Muscle of back (tissue), 13 donors: ENCODE data around the gene ZDHHC3. TPM values are rescaled to one million over a fixed set of nuclear protein-coding genes. Genes with fewer than 3 reads are reported as not detected.

Experiments
- DNase-seq, 3 donors: peaks; one replicate each; pipeline versions ENCODE4 v3.0.0 to v3.0.0-alpha.2; 2013
- long read RNA-seq, 9 donors: transcript quantifications; one replicate each; lab custom pipeline, GENCODE V29; 2026
- polyA plus RNA-seq, 10 donors: library from polyadenylated mRNA; unstranded; fragments of 120-200 nt; gene quantifications; one replicate each; pipeline ENCODE4 v1.2.1, GENCODE V29; 2013; ENCODE audit not compliant: insufficient read length in 10 of 10

The ZDHHC3 gene, protein sequence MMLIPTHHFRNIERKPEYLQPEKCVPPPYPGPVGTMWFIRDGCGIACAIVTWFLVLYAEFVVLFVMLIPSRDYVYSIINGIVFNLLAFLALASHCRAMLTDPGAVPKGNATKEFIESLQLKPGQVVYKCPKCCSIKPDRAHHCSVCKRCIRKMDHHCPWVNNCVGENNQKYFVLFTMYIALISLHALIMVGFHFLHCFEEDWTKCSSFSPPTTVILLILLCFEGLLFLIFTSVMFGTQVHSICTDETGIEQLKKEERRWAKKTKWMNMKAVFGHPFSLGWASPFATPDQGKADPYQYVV
- polyA plus RNA-seq = 10 to 100 TPM; 38.2 to 52.7 (median 44.4) TPM
- long read RNA-seq, donor 1, partial matches to known transcripts = 0 of 2 reads
- long read RNA-seq, donor 1, other reads (novel, unspliced or antisense) = 0 of 2 reads
- long read RNA-seq, donor 2, partial matches to known transcripts = 0 of 3 reads
- long read RNA-seq, donor 2, other reads (novel, unspliced or antisense) = 0 of 3 reads
- long read RNA-seq, donor 3 = 0 reads
- long read RNA-seq, donor 4, partial matches to known transcripts = 0 of 3 reads
- long read RNA-seq, donor 4, other reads (novel, unspliced or antisense) = 0 of 3 reads
- long read RNA-seq, donor 5, partial matches to known transcripts = 78 of 596 reads
- long read RNA-seq, donor 5, other reads (novel, unspliced or antisense) = 513 of 596 reads
- long read RNA-seq, donor 6, transcript ZDHHC3-205 (7 exons, 2,687 nt) = major isoform, 8 of 9 reads
- long read RNA-seq, donor 6, partial matches to known transcripts = 0 of 9 reads
- long read RNA-seq, donor 6, other reads (novel, unspliced or antisense) = 0 of 9 reads
- long read RNA-seq, donor 7, transcript ZDHHC3-205 (7 exons, 2,687 nt) = major isoform, 5 of 5 reads
- long read RNA-seq, donor 7, partial matches to known transcripts = 0 of 5 reads
- long read RNA-seq, donor 7, other reads (novel, unspliced or antisense) = 0 of 5 reads
- long read RNA-seq, donor 8, partial matches to known transcripts = 0 of 3 reads
- long read RNA-seq, donor 8, other reads (novel, unspliced or antisense) = 0 of 3 reads
- long read RNA-seq, donor 9, partial matches to known transcripts = 0 of 1 reads
- long read RNA-seq, donor 9, other reads (novel, unspliced or antisense) = 0 of 1 reads

- peak; percentile 88 to 96 (median 92) for DNase-seq
These were observed at the start of gene ZDHHC3, which contains the start of gene EXOSC7 for GRCh38 chr3:44976002-44976815. Gene ZDHHC3, minus strand, starts transcription at chr3:44976174. Its CDS starts 16,738 bp downstream, at chr3:44959436. Gene EXOSC7, plus strand, starts transcription at chr3:44976244. Its CDS starts 34 bp downstream, at chr3:44976278.

GRCh38 chr3:45024542-45025255 lies 48.7 kb upstream of the ZDHHC3 start:
- DNase-seq = peak in 1 of 3 donors; percentile 67

DNA sequence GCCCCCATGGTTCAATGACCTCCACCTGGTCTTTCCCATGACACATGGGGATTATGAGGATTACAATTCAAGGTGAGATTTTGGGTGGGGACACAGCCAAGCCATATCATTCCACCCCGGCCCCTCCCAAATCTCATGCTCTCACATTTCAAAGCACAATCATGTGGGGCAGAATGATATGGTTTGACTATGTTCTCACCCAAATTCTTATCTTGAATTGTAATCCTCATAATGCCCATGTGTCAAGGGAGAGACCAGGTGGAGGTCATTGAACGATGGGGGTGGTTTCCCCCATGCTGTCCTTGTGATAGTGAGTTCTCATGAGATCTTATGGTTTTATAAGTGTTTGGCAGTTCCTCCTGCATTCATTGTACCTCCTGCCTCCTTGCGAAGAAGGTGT lies 47.7 kb upstream of the ZDHHC3 start:
- DNase-seq = no peak

DNA sequence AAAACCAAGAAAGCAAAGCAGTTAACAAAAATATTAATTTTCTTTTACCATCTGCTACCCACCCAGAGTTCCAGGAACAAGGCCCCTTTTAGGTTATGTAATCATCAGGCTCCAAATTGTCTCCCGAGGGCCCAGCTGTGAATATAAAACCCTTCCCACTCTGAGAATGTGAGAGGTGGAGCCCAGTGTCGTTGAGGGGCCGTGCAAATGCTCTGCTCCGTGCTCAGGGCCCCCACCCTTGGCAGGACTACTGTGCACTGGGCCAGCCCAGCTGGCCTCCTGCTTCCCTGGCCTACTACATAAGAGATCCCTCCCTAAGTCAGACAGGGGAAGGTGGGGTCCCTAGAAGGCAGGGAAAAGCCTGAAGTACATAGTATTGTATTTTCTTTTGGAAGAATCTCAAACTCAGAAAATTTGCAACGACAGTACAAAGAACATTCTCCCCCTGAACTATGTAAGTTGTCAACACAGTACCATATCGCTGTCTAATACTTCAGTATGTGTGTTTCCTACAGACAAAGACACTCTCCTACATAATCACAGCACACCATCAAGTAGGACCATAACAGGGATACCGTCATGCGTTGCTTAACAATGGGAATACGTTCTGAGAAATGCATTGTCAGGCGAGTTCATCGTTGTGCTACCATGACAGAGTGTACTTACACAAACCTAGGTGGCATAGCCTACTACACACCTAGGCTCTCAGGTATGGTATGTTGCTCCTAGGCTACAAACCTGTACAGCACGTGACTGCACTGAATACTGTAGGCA lies 45.7 kb upstream of the ZDHHC3 start:
- DNase-seq = peak; percentile 73 to 96 (median 91)

GRCh38 chr3:45020534-45020933 lies 44.6 kb upstream of the ZDHHC3 start:
- DNase-seq = peak in 1 of 3 donors; percentile 33

- DNase-seq = peak in 1 of 3 donors; percentile 69
These were observed 41.8 kb upstream of the ZDHHC3 start for GRCh38 chr3:45017821-45018220.

DNA sequence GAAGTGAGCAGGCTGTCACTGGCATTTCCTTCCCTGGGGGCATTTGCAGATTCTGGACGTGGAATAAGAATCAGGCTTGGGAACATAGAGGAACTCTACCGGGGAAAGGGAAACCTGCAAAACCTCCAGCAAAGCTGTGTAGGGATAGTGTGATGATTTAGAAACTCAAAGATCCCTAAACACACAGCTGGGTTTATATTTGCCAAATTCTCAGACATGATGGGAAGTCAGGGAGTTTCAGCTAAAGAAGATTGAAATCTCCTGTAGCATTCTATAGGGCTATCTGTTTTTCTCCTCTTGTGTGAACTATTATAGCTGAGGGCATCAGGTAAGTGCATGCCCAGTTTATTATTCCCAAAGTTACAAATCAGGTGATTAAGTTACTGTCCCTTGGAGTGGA lies 40.9 kb upstream of the ZDHHC3 start:
- DNase-seq = peak in 1 of 3 donors; percentile 54

- DNase-seq = no peak
These were observed 36.6 kb upstream of the ZDHHC3 start for GRCh38 chr3:45012577-45012976.

DNA sequence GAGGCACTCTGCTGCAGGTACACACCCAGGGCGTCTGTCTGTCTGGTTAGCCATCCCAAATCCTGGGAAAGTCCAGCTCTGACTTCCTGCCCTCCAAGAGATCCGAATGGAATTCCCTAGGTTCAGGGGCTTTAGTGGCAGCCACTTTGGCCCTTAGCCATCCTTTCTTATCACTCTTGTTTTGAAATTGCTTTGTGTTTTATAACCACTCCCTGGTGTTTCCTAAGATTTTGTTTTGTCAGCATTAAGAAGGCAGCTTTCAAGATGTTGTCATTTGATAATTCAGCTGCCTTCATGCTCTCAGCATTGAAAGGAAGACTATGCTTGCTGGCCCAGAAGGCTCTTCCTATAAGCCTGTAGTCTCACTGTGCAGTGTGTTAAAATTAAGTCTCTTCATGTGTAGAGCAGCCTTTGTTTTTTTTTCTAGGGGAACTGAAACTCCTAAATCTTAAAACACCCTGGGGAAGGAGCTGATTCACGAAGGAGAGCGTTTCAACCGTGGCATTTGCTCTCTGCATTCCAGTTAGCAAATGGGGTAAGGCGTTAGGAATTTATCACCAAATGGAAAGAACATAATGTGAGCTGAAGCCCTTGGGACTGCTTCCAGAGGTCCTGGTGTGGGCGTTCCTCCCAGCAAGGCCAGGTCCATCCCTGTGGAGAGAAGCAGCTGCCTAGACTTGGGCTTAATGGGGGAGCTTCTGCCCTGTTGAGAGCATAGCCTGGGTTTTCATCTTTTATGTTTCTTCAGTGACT lies 36.0 kb upstream of the ZDHHC3 start:
- DNase-seq = peak in 2 of 3 donors; percentile 76 to 89

GRCh38 chr3:45010811-45011333 lies 34.9 kb upstream of the ZDHHC3 start:
- peak in 1 of 3 donors; percentile 63 for DNase-seq

DNA sequence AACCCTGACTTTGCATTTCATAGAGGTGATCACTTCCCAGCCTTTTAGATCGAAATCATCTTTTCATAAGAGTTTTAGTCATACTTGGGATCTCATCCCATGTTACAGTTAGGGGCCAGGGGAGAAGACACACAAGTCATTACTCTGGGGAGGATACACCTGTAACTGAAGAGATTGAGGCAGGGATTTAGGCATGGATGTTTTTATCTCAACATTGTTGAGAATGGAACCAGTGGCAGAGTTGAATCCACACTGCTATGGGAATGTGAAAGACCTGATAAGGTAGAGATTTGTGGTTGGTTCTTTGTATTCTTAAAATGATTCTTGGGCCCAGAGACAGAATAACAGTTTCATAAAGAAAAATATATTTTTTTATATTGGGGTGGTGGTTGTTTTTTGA lies 33.9 kb upstream of the ZDHHC3 start:
- no peak for DNase-seq

DNA sequence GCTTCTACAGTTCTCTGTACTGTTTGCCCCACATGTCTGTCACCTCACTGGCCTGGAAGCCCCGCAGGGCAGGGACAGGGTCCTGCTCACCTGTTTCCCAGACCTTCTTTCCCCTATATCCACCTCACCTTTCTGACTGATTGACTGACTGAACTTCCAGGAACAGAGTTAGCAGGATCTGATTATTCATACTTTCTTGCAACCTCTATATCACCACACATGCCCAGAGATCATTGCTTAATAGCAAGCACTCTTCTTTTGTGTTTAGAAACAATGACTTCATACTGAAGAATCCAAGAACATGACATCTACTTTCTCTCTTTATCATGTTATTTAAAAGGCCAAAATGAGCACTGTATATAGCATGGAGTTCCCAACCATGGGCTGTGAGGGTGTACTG lies 32.1 kb upstream of the ZDHHC3 start:
- no peak for DNase-seq

DNA sequence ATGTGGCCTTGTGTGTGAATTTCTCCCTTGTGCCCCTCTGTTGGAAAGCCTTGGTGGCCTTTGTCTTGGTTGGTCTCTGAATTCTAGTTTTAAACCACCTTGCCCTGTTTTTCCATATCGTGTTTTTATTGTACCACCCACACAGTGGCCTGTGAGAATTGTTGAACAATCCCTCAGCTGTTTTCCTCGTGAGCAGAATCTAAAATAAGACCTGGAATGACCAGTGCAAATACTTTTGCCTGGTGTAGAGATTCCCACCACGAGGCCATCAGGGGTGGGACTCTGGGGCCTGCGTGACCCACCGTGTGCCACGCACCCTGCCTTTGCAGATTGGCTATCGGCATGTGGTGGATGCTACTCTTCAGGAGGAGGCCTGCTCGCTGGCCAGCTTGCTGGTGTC lies 31.1 kb upstream of the ZDHHC3 start:
- DNase-seq = no peak

DNA sequence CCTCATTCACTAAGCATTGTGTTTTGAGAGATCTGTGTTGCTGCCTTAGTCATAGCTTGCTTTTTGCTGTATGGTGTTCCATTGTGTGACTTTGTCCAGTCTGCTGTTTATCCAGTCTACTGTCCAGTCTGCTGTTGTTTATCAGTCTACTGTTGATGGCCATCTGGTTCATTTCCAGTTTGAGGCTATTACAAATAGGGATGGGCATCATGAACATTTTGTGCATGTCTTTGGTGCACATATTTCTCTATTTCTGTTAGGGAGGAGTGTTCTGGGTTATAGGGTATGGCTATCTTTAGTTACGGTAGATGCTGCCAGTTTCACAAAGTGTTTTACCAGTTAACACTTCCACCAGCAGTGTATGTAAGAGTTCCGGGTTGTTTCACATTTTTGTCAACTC lies 27.9 kb upstream of the ZDHHC3 start:
- no peak for DNase-seq

GRCh38 chr3:45003406-45003805 lies 27.4 kb upstream of the ZDHHC3 start:
- no peak for DNase-seq

- no peak for DNase-seq
These were observed 26.7 kb upstream of the ZDHHC3 start for GRCh38 chr3:45002720-45003119.

GRCh38 chr3:45002139-45002660 lies 26.2 kb upstream of the ZDHHC3 start:
- no peak for DNase-seq

DNA sequence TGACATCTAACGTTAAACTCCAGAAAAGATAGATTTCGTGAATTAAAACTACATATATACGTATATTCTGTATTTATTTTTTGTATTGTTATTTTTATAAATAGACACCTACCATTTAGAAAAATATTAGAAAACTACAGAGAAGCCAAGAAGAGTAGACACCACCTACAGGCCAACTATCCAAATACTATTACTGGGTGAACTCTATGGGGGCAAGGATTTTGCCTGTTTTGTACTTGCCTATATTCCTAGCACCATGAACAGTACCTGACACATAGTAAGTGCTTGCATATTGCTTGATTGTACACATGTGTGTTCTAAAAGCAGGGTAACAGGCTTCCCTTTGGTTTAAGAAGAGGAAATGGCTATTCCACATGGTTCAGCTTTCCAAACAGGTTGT lies 25.8 kb upstream of the ZDHHC3 start:
- no peak for DNase-seq
